ENCODE data around the gene OPALIN.

Gene OPALIN

GRCh38 chr10:96371356-96371755 lies 12.6 kb upstream of the OPALIN start:
- no peak for DNase-seq

- peak; percentile 13 for DNase-seq
Measured at GRCh38 chr10:96370584-96371157, 11.9 kb upstream of the OPALIN start.

GRCh38 chr10:96369890-96370583 lies 11.2 kb upstream of the OPALIN start:
- no peak for DNase-seq

- no peak for DNase-seq
Measured at GRCh38 chr10:96368971-96369370, 10.2 kb upstream of the OPALIN start.

GRCh38 chr10:96367470-96367869 lies 8.7 kb upstream of the OPALIN start:
- no peak for DNase-seq

- peak; percentile 20 for DNase-seq
Measured at GRCh38 chr10:96366508-96366907, 7.7 kb upstream of the OPALIN start.

- DNase-seq = no peak
Measured at GRCh38 chr10:96365571-96365970, 6.8 kb upstream of the OPALIN start.

- DNase-seq = no peak
Measured at GRCh38 chr10:96360766-96361165, 2.0 kb upstream of the OPALIN start.

- no peak for DNase-seq
Measured at GRCh38 chr10:96360331-96360730, 1.5 kb upstream of the OPALIN start.

GRCh38 chr10:96359616-96360015 lies 814 bp upstream of the OPALIN start:
- no peak for DNase-seq

- DNase-seq = no peak
Measured at GRCh38 chr10:96357038-96357620, 1.7 kb downstream of the OPALIN start.

GRCh38 chr10:96352582-96352981 lies 6.2 kb downstream of the OPALIN start:
- no peak for DNase-seq

- DNase-seq = no peak
Measured at GRCh38 chr10:96352027-96352426, 6.8 kb downstream of the OPALIN start.

- DNase-seq = no peak
Measured at GRCh38 chr10:96346295-96346694, 12.5 kb downstream of the OPALIN start.

- DNase-seq = no peak
Measured at GRCh38 chr10:96345222-96345621, 13.6 kb downstream of the OPALIN start.

- DNase-seq = no peak
Measured at GRCh38 chr10:96344178-96344577, 14.6 kb downstream of the OPALIN start.

GRCh38 chr10:96342402-96342801 lies 16.4 kb downstream of the OPALIN start:
- no peak for DNase-seq

GRCh38 chr10:96341219-96342182 lies 17.3 kb downstream of the OPALIN start:
- no peak for DNase-seq

GRCh38 chr10:96339956-96340904 lies 18.6 kb downstream of the OPALIN start:
- peak; percentile 58 for DNase-seq

- DNase-seq = no peak
Measured at GRCh38 chr10:96339383-96339782, 19.4 kb downstream of the OPALIN start.

- DNase-seq = no peak
Measured at GRCh38 chr10:96338279-96338925, 20.4 kb downstream of the OPALIN start.

GRCh38 chr10:96337106-96337505 lies 21.7 kb downstream of the OPALIN start:
- DNase-seq = no peak

Measured in HCEC 1CT (cell line).